SK-N-DZ (cell line): ENCODE results near the gene PIH1D2.

Experiments
- small RNA-seq, 2 experiments: library from RNA; depleted of rRNA; stranded (forward); fragments of <200 nt; gene quantifications; one replicate each; pipeline ENCODE3, GENCODE V24; 2014

Gene PIH1D2

Small RNAs within 50 kb of the gene (small RNA-seq; reads per million reads assigned to genes)
- 0 reads per million in 2 experiments for gene AP000907.3
- 0 reads per million in 2 experiments for gene RNU6-893P
